C1 segment of cervical spinal cord (tissue), 14 donors: Measurements from ENCODE around the gene ABCA4.

Source experiments
- DNase-seq, 14 donors: peaks; one replicate each; lab custom pipeline; 2025; lab: John Stamatoyannopoulos, UW

The ABCA4 gene

DNA sequence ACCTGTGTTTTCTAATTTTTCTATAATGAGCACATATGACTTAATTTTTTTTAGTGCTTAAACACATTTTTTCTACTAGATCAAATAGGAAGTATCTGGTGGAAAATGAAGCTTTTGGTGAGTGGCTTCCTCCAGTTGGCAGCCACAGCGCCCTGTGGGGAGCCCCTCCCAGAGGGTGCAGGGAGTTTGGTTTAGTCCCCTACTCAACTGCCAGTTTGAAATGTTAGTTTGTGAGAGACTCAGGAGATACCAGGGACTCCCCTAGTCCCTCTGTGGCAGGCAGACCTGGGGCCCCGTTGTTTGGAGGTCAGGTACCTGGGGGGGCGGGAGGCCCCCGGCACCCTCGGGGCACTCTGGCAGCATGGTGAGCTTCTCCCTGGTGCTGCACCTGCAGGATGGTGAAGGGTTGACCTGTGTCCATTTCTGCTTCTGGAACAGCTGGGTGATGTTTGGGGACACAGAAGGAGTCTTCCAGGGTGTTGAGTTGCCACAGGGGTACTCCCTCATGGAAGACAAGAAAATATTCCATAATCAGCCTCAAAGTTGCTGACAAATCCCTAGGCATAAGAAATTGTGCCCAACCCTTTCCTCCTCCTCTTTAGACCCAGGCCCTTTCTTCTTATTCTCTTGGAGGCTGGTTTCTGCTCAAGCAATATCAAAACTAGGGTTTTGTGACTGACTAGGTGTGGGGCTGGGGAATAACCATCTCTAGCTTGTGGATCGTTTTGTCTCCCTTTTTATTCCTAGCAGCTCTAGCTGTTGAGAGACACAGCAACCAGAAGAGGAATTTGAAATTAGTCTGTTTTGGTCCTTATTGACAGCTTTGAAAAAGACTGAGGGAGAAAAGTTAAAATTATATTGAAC lies 91.6 kb downstream of the ABCA4 start:
- DNase-seq, result no peak

- DNase-seq, result no peak
Measured at GRCh38 chr1:94027721-94028515, 93.0 kb downstream of the ABCA4 start.

- DNase-seq, result no peak
Measured at GRCh38 chr1:94026619-94027380, 94.1 kb downstream of the ABCA4 start.

DNA sequence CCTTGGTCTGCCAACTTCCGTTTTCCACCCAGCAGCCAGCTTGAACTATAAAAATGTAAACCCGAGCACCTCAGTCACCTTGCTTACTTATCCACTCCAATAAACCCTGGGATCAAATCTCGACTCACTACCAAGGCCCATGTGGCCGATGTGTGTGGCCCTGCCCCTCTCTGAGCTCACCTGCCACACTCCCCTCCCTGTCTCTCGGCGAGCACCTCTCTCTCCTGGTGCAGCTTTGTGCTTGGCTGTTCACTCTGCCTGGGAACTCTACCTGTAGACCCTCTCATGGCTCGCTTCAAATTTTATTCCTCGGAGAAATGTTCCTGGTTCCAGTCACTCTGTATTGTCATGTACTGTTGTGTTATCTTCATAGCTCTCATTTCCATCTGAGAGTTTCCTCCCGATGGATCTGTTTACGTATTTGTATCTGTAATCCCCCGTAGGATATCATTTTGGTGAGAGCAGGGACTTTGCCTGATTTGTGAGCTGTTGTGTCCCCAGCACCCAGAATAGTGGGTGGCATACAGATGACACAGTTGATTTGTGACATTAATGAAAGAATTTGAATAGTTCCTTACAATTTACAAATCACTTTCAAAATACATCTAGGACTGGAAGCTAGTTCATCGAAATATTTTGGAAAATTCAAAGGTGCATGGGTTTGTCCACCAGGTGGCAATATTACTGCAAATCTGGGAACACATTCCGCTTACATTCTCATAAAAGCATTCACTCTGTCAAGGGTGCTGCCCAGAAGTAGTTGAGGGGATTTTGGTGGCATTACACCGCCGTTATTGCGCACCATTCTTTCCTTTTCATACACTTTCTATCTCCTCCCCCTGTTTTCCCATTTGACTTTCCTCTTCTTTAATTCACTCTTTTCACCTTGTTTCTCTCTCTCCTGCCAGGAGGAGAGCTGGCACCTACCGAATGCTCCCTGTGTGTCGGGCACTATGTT lies 95.3 kb downstream of the ABCA4 start:
- DNase-seq, result peak in 1 of 14 donors; percentile 51

DNA sequence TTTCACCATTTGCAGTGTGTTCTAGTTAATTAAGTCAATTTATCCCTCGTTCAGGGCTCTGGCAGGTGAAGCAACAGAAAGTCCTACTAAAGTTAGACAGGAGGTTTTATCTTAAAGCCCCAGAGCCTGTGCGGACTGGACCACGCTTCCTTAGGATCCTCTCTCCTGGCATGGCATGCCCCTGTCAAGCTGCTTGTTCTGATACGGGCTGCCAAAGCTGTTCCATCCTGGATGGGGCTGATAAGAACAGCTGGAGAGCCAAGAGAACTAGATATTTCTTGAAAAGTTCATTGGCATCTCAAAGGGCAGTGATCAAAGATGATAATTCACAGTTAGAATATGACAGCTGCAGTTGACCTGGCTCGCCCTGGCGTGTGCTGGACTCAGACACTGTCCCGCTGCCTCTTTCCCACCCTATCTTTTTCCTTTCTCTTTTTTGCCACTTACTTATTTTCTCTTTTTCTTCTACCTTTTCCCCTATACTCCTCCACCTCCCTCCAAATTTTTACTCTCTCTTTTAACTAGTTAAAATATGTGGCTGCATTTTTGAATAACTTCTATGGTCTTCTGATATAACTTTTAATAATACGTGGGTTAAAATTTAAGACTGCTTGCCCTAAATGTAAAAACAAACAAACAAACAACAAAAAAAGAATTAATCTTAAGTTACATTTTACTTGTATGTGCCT lies 96.7 kb downstream of the ABCA4 start:
- DNase-seq, result no peak

- no peak for DNase-seq
Measured at GRCh38 chr1:94022471-94023189, 98.3 kb downstream of the ABCA4 start.

- DNase-seq, result no peak
Measured at GRCh38 chr1:94020764-94021579, 100.0 kb downstream of the ABCA4 start.

DNA sequence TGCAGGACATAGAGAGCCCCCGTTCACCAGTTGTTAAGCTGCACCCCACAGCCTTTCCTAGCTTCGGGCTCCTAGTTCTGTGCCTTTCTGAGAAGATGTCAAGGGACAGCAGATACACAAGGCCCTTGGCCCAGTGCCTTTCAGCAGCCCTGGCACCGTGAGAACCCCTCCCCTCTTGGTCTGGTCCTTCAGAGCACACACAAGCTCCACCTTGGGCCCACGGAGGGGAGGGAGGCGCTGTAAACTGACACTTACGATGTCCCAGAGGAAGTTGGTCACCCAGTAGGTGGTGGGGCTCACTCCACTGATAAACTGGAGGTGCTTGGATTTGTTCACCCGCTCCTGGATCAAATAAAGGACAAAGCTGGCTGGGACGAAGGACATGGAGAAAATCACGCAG lies 101.6 kb downstream of the ABCA4 start:
- no peak for DNase-seq

DNA sequence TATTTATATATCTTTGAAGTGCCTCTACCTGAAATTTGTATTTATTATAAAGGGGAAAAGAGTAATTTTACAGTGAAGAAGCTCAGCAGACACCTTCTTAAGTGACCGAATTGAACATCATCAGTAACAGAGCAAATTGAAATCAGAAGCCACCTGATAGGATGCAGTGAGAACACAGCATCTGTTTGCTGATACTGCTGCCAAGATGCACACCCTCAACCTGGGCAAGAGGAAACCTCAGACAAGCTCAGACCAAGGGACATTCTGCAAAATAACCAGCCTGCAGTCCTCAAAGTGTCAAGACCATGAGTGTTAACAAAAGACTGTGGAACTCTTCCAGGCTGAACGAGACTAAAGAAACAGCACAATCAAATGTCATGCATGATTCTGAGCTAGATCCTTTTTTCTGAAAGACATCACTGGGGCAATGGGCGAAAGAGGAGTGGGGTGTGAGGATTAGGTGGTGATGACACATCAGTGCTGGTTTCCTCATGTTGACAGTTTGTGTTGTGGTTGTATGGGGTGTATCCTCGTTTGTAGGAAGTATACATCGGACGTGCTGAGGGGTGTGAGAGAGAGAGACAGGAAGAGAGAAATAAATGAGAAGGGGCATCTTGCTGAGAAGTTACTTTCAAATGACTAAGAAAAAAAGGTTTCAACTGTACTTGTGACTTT lies 103.7 kb downstream of the ABCA4 start:
- DNase-seq, result no peak

DNA sequence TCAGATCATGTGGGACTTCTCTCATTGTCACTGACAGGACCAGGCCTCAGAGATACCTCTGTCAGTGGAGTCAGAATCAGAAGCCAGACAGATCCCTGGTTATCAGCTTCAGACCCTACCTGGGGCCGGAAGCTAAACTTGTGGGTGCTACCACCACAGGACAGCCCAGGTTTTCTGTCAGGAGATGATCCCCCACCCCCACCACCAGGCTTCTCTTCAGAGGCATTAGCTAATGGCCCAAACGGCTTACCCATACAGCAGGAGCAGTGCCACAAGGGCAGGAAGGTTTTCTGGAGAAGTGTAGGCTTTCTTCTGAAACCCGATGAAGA lies 105.5 kb downstream of the ABCA4 start:
- DNase-seq, result no peak

DNA sequence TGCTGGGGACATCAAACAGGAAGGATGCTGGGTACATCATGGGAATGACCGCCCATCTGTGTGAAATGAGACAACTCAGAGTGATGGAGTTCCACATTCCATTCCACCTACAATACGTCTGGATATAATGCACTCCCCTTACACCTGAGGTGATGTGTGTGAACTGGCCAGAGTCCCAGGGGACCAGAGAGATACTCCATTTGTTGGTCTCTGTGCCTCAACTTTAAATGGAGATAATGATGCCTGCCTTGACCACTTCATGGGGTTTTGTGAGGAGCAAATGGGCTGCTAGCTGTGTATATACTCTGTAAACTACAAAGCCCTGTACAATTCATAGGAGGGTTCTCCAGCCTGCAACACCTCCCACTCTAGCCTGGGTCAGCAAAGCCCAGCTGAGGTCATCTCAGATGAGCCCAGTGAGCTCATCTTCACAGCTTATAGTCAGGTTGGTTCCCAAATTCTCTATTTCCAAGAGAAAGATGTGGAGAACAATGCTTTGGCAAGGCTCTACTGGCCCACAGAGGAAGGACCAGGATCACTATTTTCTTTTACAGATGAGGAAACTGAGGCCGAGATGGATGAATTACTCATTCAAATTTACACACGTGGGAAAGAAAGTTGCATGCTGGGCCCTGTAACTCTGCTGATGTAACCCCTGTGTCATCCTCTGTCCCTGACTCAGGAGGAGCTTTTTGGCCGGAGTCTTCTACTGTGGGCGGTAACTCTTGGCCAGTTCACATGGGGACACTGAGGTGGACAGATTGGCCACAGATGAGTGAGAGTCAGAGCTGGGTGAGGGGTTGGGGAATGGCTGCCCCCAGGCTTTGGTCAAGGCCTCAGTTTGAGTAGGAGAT lies 106.1 kb downstream of the ABCA4 start:
- no peak for DNase-seq

DNA sequence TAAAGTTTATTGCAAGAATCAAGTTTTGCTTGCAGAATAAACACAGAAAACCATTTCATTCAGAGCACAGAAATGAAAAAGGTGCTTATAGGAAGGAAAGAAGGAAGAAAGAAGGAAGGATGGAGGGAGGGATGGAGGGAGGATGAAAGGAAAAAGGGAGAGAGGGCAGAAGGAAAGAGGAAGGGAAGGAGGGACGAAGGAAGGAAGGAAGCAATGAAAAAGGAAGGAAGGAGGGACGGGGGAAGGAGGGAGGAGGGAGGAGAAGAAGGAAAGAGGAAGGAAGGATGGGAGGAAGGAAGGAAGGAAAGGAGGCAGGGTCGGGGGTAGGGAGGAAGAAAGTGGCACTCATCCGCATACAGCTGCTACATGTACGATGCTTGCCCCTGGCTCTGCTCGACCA lies 106.9 kb downstream of the ABCA4 start:
- DNase-seq, result no peak

GRCh38 chr1:94013367-94013878 lies 107.5 kb downstream of the ABCA4 start:
- no peak for DNase-seq

DNA sequence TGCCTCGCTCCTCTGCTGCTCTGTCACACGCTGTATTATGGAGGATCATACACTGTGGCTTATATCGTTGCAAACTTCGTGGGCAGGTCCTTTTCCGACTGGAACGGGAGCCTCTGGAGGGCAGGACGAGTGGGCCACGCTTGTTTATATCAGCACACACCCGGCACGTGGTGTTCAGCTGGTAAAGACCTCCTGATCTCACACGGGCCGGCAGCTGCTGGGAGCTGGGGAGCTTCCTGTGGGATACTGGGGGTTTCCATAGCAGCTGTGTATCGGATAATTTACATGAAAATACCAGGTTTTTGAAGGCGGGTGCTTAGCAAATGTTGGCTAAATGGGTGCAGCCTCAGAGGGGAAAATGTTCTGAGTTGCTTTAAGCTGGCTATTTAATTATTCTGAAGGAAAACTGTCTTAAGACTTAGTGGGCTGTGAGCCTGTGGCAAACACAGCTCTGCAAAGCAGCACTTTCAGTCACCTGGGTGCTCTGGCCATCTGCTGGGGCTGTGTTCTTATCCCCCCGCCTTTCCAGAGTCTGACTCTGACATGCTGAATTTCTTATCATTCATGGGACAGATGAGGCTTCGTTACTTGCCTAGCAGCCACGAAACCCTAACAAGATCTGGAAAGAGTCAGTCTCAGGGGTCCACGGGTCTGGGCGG lies 108.1 kb downstream of the ABCA4 start:
- no peak for DNase-seq

DNA sequence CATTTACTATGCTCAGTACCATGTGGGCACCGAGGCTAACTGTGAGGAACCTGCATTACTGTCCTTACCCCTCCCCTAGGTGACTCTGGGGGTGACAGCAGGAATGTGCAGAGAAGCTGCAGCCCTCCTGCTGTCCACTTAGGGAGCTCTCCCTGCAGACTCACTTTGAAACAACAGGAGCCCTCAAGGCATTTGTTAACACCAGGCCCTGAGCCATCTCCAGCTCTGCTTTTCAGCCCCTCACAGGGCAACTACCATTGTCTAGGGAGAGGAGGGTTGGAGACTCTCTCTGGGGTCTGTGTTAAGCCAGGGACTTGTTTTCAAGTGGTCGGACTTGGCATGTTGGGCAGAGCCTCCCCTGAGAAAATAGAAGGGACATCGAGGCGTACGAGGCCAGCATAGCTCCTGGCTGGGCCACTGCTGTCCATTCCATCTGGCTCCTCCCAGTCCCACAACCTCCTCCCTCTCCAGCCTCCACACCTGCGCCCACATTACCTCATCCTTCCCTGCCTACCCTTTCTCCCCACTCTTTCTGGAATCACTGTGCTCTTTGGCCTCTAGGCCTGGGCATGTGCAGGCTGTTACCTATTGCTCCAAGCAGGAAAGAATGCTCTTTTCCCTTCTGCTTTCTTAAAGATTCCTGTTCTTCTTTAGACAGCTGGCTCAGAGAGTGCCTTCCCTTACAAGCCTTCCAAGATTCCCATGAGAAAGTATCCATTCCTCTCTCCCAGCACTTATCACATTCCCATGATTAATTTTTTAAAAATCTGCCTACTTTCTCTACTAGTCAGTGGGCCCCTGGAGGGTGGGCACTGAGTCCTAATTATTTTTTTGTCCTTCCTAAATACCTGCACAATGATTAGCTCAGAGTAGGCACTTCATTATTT lies 109.0 kb downstream of the ABCA4 start:
- DNase-seq, result no peak

DNA sequence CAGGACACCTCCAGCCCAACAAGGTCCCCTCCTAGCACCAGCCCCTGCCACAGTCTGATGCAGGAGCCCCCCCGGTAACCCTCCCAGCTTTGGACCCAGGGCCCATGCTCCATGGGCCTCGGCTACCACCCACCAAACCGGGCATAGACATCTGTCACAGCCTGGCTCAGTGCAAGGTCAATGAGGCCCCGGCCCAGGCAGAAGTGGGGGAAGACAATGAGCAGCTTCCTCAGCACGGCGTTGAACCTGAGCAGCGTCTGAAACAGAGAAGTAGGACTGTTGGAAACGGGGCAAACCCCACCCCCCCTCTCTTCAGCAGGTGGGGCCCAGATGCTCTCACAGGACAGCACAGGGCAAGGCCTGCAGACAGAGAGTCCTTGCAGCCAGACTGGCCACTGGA lies 109.8 kb downstream of the ABCA4 start:
- no peak for DNase-seq
